ENCODE data around the gene LAMP1. TPM values are rescaled to one million over a fixed set of nuclear protein-coding genes. Genes with fewer than 3 reads are reported as not detected.

The LAMP1 gene
- total RNA-seq, 3 donors from 2014 or later, result 182 to 207 (median 205) TPM

- no peaks in the 10 kb centered on the region for H3K4me1 ChIP-seq (ENCODE audit: low read depth)
- intact Hi-C loops (cut with DNase I, micrococcal nuclease), result no loop called here
- H3K9me3 ChIP-seq, result no peaks in the 10 kb centered on the region
- no peak for DNase-seq
- no peak overlapping the region for H3K4me3 ChIP-seq
- peak; percentile 25 for ATAC-seq
- TF ChIP-seq CTCF (IDR thresholded peaks at IDR 0.05), result no peak
- no peaks in the 10 kb centered on the region for H3K36me3 ChIP-seq (ENCODE audit: low read depth)
Measured at GRCh38 chr13:113267642-113268405, 29.2 kb upstream of the LAMP1 start.

- no peak for TF ChIP-seq CTCF (IDR thresholded peaks at IDR 0.05)
- DNase-seq, result no peak
- Histone ChIP-seq H3K4me3 (no peak overlapping the region), H3K36me3 (ENCODE audit: low read depth) (no peaks in the 10 kb centered on the region), H3K9me3 (no peaks in the 10 kb centered on the region), H3K4me1 (ENCODE audit: low read depth) (no peaks in the 10 kb centered on the region)
- no peak for ATAC-seq
- intact Hi-C loops (cut with DNase I, micrococcal nuclease), result no loop called here
Measured at GRCh38 chr13:113272031-113272430, 25.0 kb upstream of the LAMP1 start.

GRCh38 chr13:113272701-113273181, 24.3 kb upstream of the LAMP1 start:
- Histone ChIP-seq H3K9me3 (no peaks in the 10 kb centered on the region), H3K4me3 (no peak overlapping the region), H3K4me1 (ENCODE audit: low read depth) (no peaks in the 10 kb centered on the region), H3K36me3 (ENCODE audit: low read depth) (no peaks in the 10 kb centered on the region)
- intact Hi-C loops (cut with DNase I, micrococcal nuclease), result no loop called here
- ATAC-seq (no peak), DNase-seq (no peak)
- TF ChIP-seq CTCF (IDR thresholded peaks at IDR 0.05), result no peak

GRCh38 chr13:113273321-113273720, 23.7 kb upstream of the LAMP1 start:
- intact Hi-C loops (cut with DNase I, micrococcal nuclease), result no loop called here
- no peak for TF ChIP-seq CTCF (IDR thresholded peaks at IDR 0.05)
- H3K4me1 ChIP-seq (ENCODE audit: low read depth), result no peaks in the 10 kb centered on the region
- H3K4me3 ChIP-seq, result no peak overlapping the region
- ATAC-seq (no peak), DNase-seq (no peak)
- H3K9me3 ChIP-seq, result no peaks in the 10 kb centered on the region
- H3K36me3 ChIP-seq (ENCODE audit: low read depth), result no peaks in the 10 kb centered on the region

GRCh38 chr13:113273851-113274590, 23.0 kb upstream of the LAMP1 start:
- intact Hi-C loops (cut with DNase I, micrococcal nuclease), result no loop called here
- peak; percentile 9 for ATAC-seq
- Histone ChIP-seq H3K9me3 (no peaks in the 10 kb centered on the region), H3K4me1 (ENCODE audit: low read depth) (no peaks in the 10 kb centered on the region), H3K4me3 (no peak overlapping the region), H3K36me3 (ENCODE audit: low read depth) (no peaks in the 10 kb centered on the region)
- no peak for DNase-seq
- no peak for TF ChIP-seq CTCF (IDR thresholded peaks at IDR 0.05)

All from mucosa of descending colon (tissue), 3 donors.